GM19455 (cell line): ENCODE results near the gene UBE2O.
"Not testable (repeated sequence)": the region's sequence is repeated elsewhere in the genome, so short reads cannot be mapped to it uniquely, and the experiment has no call there.

ENCODE experiments used
- ATAC-seq: cut with Tn5 transposase; IDR thresholded peaks from one replicate; pipeline ENCODE4 v1.9.1; 2021; ENCODE audit not compliant: unreplicated experiment

The UBE2O gene

GRCh38 chr17:76379646-76380376 is 73.1 kb downstream of the UBE2O start:
- no peak for ATAC-seq

- no peak for ATAC-seq
These were observed 73.7 kb downstream of the UBE2O start for GRCh38 chr17:76379275-76379641.

- no peak for ATAC-seq
These were observed 74.2 kb downstream of the UBE2O start for GRCh38 chr17:76378548-76379274.

- no peak for ATAC-seq
These were observed 76.4 kb downstream of the UBE2O start for GRCh38 chr17:76376318-76377133.

GRCh38 chr17:76371656-76372628 is 81.0 kb downstream of the UBE2O start:
- no peak for ATAC-seq

GRCh38 chr17:76370261-76370993 is 82.5 kb downstream of the UBE2O start:
- ATAC-seq: no peak

GRCh38 chr17:76369804-76370203 is 83.1 kb downstream of the UBE2O start:
- no peak for ATAC-seq

GRCh38 chr17:76369379-76369778 is 83.6 kb downstream of the UBE2O start:
- no peak for ATAC-seq

- no peak for ATAC-seq
These were observed 84.4 kb downstream of the UBE2O start for GRCh38 chr17:76368545-76368944.

GRCh38 chr17:76367642-76368041 is 85.3 kb downstream of the UBE2O start:
- ATAC-seq: no peak

GRCh38 chr17:76366247-76366646 is 86.7 kb downstream of the UBE2O start:
- ATAC-seq: no peak

- ATAC-seq: no peak
These were observed 87.6 kb downstream of the UBE2O start for GRCh38 chr17:76365256-76365903.

GRCh38 chr17:76363107-76363842 is 89.7 kb downstream of the UBE2O start:
- no peak for ATAC-seq

- ATAC-seq: no peak
These were observed 92.5 kb downstream of the UBE2O start for GRCh38 chr17:76360461-76360860.

- ATAC-seq: not testable (repeated sequence)
These were observed 93.2 kb downstream of the UBE2O start for GRCh38 chr17:76359776-76360175.

- no peak for ATAC-seq
These were observed 93.6 kb downstream of the UBE2O start for GRCh38 chr17:76359375-76359774.

- ATAC-seq: no peak
These were observed 95.3 kb downstream of the UBE2O start for GRCh38 chr17:76357597-76358158.

GRCh38 chr17:76356803-76357456 is 96.0 kb downstream of the UBE2O start:
- no peak for ATAC-seq
